Mesendoderm (in vitro differentiated cells): ENCODE results near the gene TMEM217.

Source experiments
- DNase-seq: peaks from one replicate; pipeline ENCODE4 v3.0.0; 2013
- H2AK5ac ChIP-seq: 2 replicates; pipeline ENCODE4 v1.6.1; 2013; ENCODE audit warnings: low read length, inconsistent platforms
- H2BK120ac ChIP-seq: 2 replicates; pipeline ENCODE4 v1.6.1; 2013; ENCODE audit warnings: low read depth, mild to moderate bottlenecking, low read length, moderate library complexity, mixed read lengths
- H2BK15ac ChIP-seq: replicated peaks from 2 replicates; pipeline ENCODE4 v1.6.1; 2013; ENCODE audit warnings: low read depth, mild to moderate bottlenecking, moderate library complexity
- H2BK5ac ChIP-seq: 2 replicates; pipeline ENCODE4 v1.6.1; 2013; ENCODE audit warnings: low read length, inconsistent platforms
- H3K18ac ChIP-seq: 2 replicates; pipeline ENCODE4 v1.6.1; 2013; ENCODE audit warnings: mild to moderate bottlenecking, low read length, mixed read lengths
- H3K23ac ChIP-seq: one replicate; pipeline ENCODE4 v1.6.1; 2013; ENCODE audit warnings: low read length
- H3K27ac ChIP-seq: 2 replicates; pipeline ENCODE4 v1.5.1; 2013; ENCODE audit warnings: low read depth, mild to moderate bottlenecking, inconsistent platforms, low read length, moderate library complexity
- H3K27me3 ChIP-seq: 2 replicates; pipeline ENCODE4 v1.6.1; 2013; ENCODE audit warnings: low read length, control low read depth, mild to moderate bottlenecking, inconsistent platforms; ENCODE audit not compliant: insufficient read depth, poor library complexity
- H3K36me3 ChIP-seq: 2 replicates; pipeline ENCODE4 v1.6.1; 2013; ENCODE audit warnings: low read length, inconsistent platforms; ENCODE audit not compliant: control insufficient read depth, insufficient read depth
- H3K4ac ChIP-seq: one replicate; pipeline ENCODE4 v1.6.1; 2013; ENCODE audit warnings: low read depth, mild to moderate bottlenecking, low read length, moderate library complexity
- H3K4me1 ChIP-seq: 2 replicates; pipeline ENCODE4 v1.6.1; 2013; ENCODE audit warnings: low read depth, low read length, inconsistent platforms; ENCODE audit not compliant: control insufficient read depth
- H3K4me2 ChIP-seq: 2 replicates; pipeline ENCODE4 v1.6.1; 2013; ENCODE audit warnings: low read length
- H3K4me3 ChIP-seq: 2 replicates; pipeline ENCODE4 v1.5.1; 2013; ENCODE audit warnings: mild to moderate bottlenecking, low read length
- H3K56ac ChIP-seq: one replicate; pipeline ENCODE4 v1.6.1; 2013; ENCODE audit warnings: low read length
- H3K79me1 ChIP-seq: 2 replicates; pipeline ENCODE4 v1.6.1; 2013; ENCODE audit warnings: low read length, inconsistent platforms
- H3K79me2 ChIP-seq: 2 replicates; pipeline ENCODE4 v1.6.1; 2013; ENCODE audit warnings: mild to moderate bottlenecking, low read length; ENCODE audit not compliant: control insufficient read depth, insufficient read depth
- H3K9ac ChIP-seq: 2 replicates; pipeline ENCODE4 v1.6.1; 2013; ENCODE audit warnings: low read length, inconsistent platforms
- H4K5ac ChIP-seq: one replicate; pipeline ENCODE4 v1.6.1; 2013; ENCODE audit warnings: low read length
- H4K8ac ChIP-seq: one replicate; pipeline ENCODE4 v1.6.1; 2013; ENCODE audit warnings: low read depth, mild to moderate bottlenecking, control low read depth, low read length, moderate library complexity
- WGBS: extraction: QIAGEN DNeasy Blood & Tissue Kit; methylation state at CpG from one replicate; pipeline ENCODE4 v1.1.7; 2013; ENCODE audit warnings: low lambda C conversion rate, missing lambda C conversion rate; ENCODE audit not compliant: insufficient coverage; ENCODE audit errors: extremely low coverage; 5-methylcytosine and 5-hydroxymethylcytosine counted together

The TMEM217 gene

DNA sequence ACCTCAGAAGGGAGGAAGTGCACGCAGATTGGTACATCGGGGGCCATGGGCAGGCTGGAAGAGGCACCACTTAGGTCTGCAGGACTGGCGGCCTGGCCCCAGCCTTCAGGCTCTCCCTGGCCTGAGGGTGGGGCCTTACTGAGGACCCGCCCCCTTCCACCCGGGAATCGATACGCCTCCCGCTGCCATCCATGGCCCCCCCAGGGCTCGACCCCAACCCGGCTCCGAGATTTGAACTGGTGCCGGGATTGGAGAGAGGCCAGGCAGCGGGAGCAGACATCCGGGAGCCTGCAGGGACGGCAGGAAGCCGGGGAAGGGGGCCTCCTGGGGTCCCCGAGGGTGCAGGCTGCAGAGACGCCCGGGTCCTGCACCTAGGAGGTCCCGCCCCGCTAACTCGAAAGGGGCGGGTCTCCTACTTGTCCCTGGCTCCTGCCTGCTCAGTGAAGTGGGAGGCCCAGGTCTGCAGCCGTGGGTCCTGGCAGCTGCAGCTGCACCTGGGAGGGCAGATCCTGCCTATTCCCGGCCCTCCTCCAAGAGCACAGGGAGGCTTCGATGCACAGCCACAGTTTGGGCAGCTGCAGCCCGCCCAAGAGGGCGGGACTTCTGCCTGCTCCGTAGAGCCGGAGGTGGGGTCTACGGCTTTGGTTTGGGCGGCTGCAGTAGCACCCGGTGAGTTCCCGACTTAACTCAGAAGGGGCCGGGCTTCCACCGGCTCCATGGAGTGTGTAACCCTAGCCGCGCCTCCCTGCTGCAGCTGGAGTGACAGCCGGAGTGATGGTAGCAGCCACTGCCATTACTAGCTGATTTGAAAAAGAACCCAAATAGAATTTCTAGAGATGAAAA lies 35.6 kb downstream of the TMEM217 start:
- Histone ChIP-seq H3K4ac (no peak overlapping the region), H3K27ac (peak overlapping the region; percentile 17)

GRCh38 chr6:37221585-37222124 lies 36.3 kb downstream of the TMEM217 start:
- Histone ChIP-seq H3K27me3 (no peaks in the 10 kb centered on the region), H3K27ac (peak overlapping the region; percentile 17), H3K4ac (no peak overlapping the region)

More for the DNA sequence above, 35.6 kb downstream of the TMEM217 start:
- no peak overlapping the region for H3K23ac ChIP-seq
- H3K4me3 ChIP-seq, result peak overlapping the region; percentile 25
- no peaks in the 10 kb centered on the region for H3K4me1 ChIP-seq
- no peak overlapping the region for H4K8ac ChIP-seq
- H3K36me3 ChIP-seq, result no peaks in the 10 kb centered on the region
- H3K56ac ChIP-seq, result peak overlapping the region; percentile 87
- H3K79me1 ChIP-seq, result no peaks in the 10 kb centered on the region
- no peak overlapping the region for H2BK120ac ChIP-seq
- peak overlapping the region; percentile 62 for H3K9ac ChIP-seq
- H2AK5ac ChIP-seq, result no peak overlapping the region
- no peak overlapping the region for H2BK15ac ChIP-seq
- no peak overlapping the region for H2BK5ac ChIP-seq
- no peaks in the 10 kb centered on the region for H3K27me3 ChIP-seq
- H3K79me2 ChIP-seq, result no peaks in the 10 kb centered on the region
- peak overlapping the region; percentile 12 for H3K18ac ChIP-seq
- no peak overlapping the region for H4K5ac ChIP-seq
- no CpG with 5 or more reads among the region's 39 CpGs for WGBS
- peak overlapping the region; percentile 53 for H3K4me2 ChIP-seq
- peak; percentile 99 for DNase-seq

GRCh38 chr6:37218511-37218910 lies 39.4 kb downstream of the TMEM217 start:
- no peak overlapping the region for H4K5ac ChIP-seq
- no peak for DNase-seq
- H3K79me1 ChIP-seq, result no peaks in the 10 kb centered on the region
- no peak overlapping the region for H3K4me3 ChIP-seq
- no peak overlapping the region for H3K18ac ChIP-seq
- no peak overlapping the region for H4K8ac ChIP-seq
- H3K4ac ChIP-seq, result no peak overlapping the region
- no peaks in the 10 kb centered on the region for H3K27me3 ChIP-seq
- no CpG with 5 or more reads among the region's 8 CpGs for WGBS
- H3K56ac ChIP-seq, result no peak overlapping the region
- H2AK5ac ChIP-seq, result no peak overlapping the region
- H3K79me2 ChIP-seq, result no peaks in the 10 kb centered on the region
- H2BK15ac ChIP-seq, result no peak overlapping the region
- H3K27ac ChIP-seq, result no peak overlapping the region
- H3K23ac ChIP-seq, result no peak overlapping the region
- H2BK5ac ChIP-seq, result no peak overlapping the region
- H3K4me2 ChIP-seq, result no peak overlapping the region
- no peak overlapping the region for H3K9ac ChIP-seq
- H3K4me1 ChIP-seq, result no peaks in the 10 kb centered on the region
- no peaks in the 10 kb centered on the region for H3K36me3 ChIP-seq
- no peak overlapping the region for H2BK120ac ChIP-seq

More at GRCh38 chr6:37221585-37222124, 36.3 kb downstream of the TMEM217 start:
- Histone ChIP-seq H2BK5ac (no peak overlapping the region), H3K4me2 (peak overlapping the region; percentile 53), H3K79me2 (no peaks in the 10 kb centered on the region), H2BK120ac (no peak overlapping the region), H2BK15ac (no peak overlapping the region), H3K9ac (peak overlapping the region; percentile 62), H4K5ac (no peak overlapping the region), H3K56ac (peak overlapping the region; percentile 87), H2AK5ac (no peak overlapping the region), H3K4me3 (peak overlapping the region; percentile 13), H3K4me1 (no peaks in the 10 kb centered on the region), H3K18ac (no peak overlapping the region), H3K23ac (no peak overlapping the region), H4K8ac (no peak overlapping the region), H3K79me1 (no peaks in the 10 kb centered on the region), H3K36me3 (no peaks in the 10 kb centered on the region)
- no CpG with 5 or more reads among the region's 6 CpGs for WGBS
- DNase-seq, result peak; percentile 82

DNA sequence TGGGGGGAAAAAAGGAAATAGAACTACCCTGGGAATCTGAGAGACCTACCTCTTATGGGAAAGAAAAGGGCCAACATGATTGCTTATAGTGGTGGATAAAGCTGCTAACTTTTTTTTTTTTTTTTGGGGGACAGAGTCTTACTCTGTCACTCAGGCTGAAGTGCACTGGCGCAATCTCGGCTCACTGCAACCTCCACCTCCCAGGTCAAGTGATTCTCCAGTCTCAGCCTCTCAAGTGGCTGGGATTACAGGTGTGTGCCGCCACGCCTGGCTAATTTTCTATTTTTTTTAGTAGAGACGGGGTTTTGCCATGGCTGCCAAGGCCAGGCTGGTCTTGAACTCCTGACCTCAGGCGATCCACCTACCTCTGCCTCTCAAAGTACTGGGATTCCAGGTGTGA lies 39.9 kb downstream of the TMEM217 start:
- H3K36me3 ChIP-seq, result no peaks in the 10 kb centered on the region
- no peak overlapping the region for H2AK5ac ChIP-seq
- H2BK5ac ChIP-seq, result no peak overlapping the region
- no peaks in the 10 kb centered on the region for H3K4me1 ChIP-seq
- H3K4me2 ChIP-seq, result no peak overlapping the region
- H2BK120ac ChIP-seq, result no peak overlapping the region
- no peak overlapping the region for H3K4ac ChIP-seq
- H3K9ac ChIP-seq, result no peak overlapping the region
- no peak overlapping the region for H4K5ac ChIP-seq
- no peak overlapping the region for H4K8ac ChIP-seq
- H3K18ac ChIP-seq, result no peak overlapping the region
- H3K23ac ChIP-seq, result no peak overlapping the region
- no peak for DNase-seq
- no peak overlapping the region for H3K4me3 ChIP-seq
- H3K27ac ChIP-seq, result no peak overlapping the region
- H3K27me3 ChIP-seq, result no peaks in the 10 kb centered on the region
- no CpG with 5 or more reads among the region's 6 CpGs for WGBS
- no peak overlapping the region for H3K56ac ChIP-seq
- no peaks in the 10 kb centered on the region for H3K79me2 ChIP-seq
- no peaks in the 10 kb centered on the region for H3K79me1 ChIP-seq
- no peak overlapping the region for H2BK15ac ChIP-seq

- H2BK120ac ChIP-seq, result no peak overlapping the region
- H3K4me1 ChIP-seq, result no peaks in the 10 kb centered on the region
- H3K4me2 ChIP-seq, result no peak overlapping the region
- no peak overlapping the region for H3K18ac ChIP-seq
- H4K8ac ChIP-seq, result no peak overlapping the region
- no peak overlapping the region for H3K23ac ChIP-seq
- no CpG with 5 or more reads among the region's 9 CpGs for WGBS
- no peak overlapping the region for H2BK15ac ChIP-seq
- H3K79me2 ChIP-seq, result no peaks in the 10 kb centered on the region
- no peak overlapping the region for H3K27ac ChIP-seq
- H3K9ac ChIP-seq, result no peak overlapping the region
- no peak overlapping the region for H3K4me3 ChIP-seq
- no peaks in the 10 kb centered on the region for H3K36me3 ChIP-seq
- H3K27me3 ChIP-seq, result no peaks in the 10 kb centered on the region
- no peak overlapping the region for H3K4ac ChIP-seq
- H2AK5ac ChIP-seq, result no peak overlapping the region
- no peaks in the 10 kb centered on the region for H3K79me1 ChIP-seq
- no peak for DNase-seq
- no peak overlapping the region for H4K5ac ChIP-seq
- no peak overlapping the region for H2BK5ac ChIP-seq
- H3K56ac ChIP-seq, result no peak overlapping the region
Observed at GRCh38 chr6:37212268-37212667, 45.7 kb downstream of the TMEM217 start.
